Endothelial cell of umbilical vein (primary cell): ENCODE results near the gene DCAF5. TPM values are rescaled to one million over a fixed set of nuclear protein-coding genes. Genes with fewer than 3 reads are reported as not detected.

ENCODE experiments used
- BruUV-seq: library from RNA; stranded (reverse); fragments of 400-500 nt; replicated peaks from 2 replicates; lab custom pipeline; 2021; lab: Mats Ljungman, UMichigan
- CTCF ChIA-PET: fragments of 300-600, 350-600 bp; sonication (Branson Sonifier 250); formaldehyde crosslinking; loops from one replicate; lab custom pipeline; 2021; ENCODE audit warnings: antibody characterized with exemption, inconsistent platforms; lab: Charles Lee
- POLR2A ChIA-PET: fragments of 300-600, 350-600 bp; sonication (Branson Sonifier 250); formaldehyde crosslinking; loops from one replicate; lab custom pipeline; 2021; ENCODE audit warnings: antibody characterized with exemption, inconsistent platforms; lab: Charles Lee
- DNase-seq: peaks from one replicate; pipeline ENCODE4 v3.0.0-alpha.2; 2011; ENCODE audit warnings: low read depth, low spot score
- FAIRE-seq: peaks from 2 replicates; lab custom pipeline; 2011; peaks lifted over from hg19 to GRCh38; lab: Jason Lieb, UNC
- H2AFZ ChIP-seq: 2 replicates; pipeline ENCODE4 v1.6.0; 2012; ENCODE audit warnings: low read depth, low read length, control low read depth, inconsistent platforms
- H3K27ac ChIP-seq: 2 replicates; pipeline ENCODE4 v1.5.1; 2011; ENCODE audit warnings: low read depth, mild to moderate bottlenecking, control low read depth, low read length, moderate library complexity; ENCODE audit not compliant: insufficient read depth
- H3K27me3 ChIP-seq, 2 experiments: 2 replicates each; pipeline versions ENCODE4 v1.6.0 to v1.6.1; 2011; ENCODE audit warnings: low read length in 2 of 2, mixed read lengths in 1 of 2; ENCODE audit not compliant: control insufficient read depth in 2 of 2, insufficient read depth in 2 of 2
- H3K36me3 ChIP-seq, 2 experiments: 2 replicates in 1 of 2; 3 replicates in 1 of 2; pipeline ENCODE4 v1.5.1; 2011; ENCODE audit warnings: low read length in 2 of 2, mild to moderate bottlenecking in 1 of 2, moderate library complexity in 1 of 2; ENCODE audit not compliant: control insufficient read depth in 2 of 2, insufficient read depth in 2 of 2; ENCODE audit errors: extremely low read depth in 1 of 2
- H3K4me1 ChIP-seq: 3 replicates; pipeline ENCODE4 v1.5.1; 2011; ENCODE audit warnings: mild to moderate bottlenecking, low read length; ENCODE audit not compliant: control insufficient read depth, insufficient read depth; ENCODE audit errors: extremely low read depth
- H3K4me2 ChIP-seq: 2 replicates; pipeline ENCODE4 v1.6.1; 2011; ENCODE audit warnings: low read length, control low read depth, mixed read lengths; ENCODE audit not compliant: insufficient read depth
- H3K4me3 ChIP-seq, 3 experiments: fragments of 200-600 bp in 1 of 3; sonication (generic), shearing (Covaris generic) in 1 of 3; replicated peaks in 1 of 3; 2 replicates each; pipeline ENCODE4 v1.5.1; 2011 to 2016; ENCODE audit warnings: control low read depth in 3 of 3, low read length in 3 of 3, mild to moderate bottlenecking in 2 of 3, inconsistent platforms in 1 of 3, low read depth in 1 of 3, moderate library complexity in 1 of 3; ENCODE audit not compliant: insufficient read depth in 1 of 3
- H3K79me2 ChIP-seq: 2 replicates; pipeline ENCODE4 v1.6.0; 2012; ENCODE audit warnings: low read length, inconsistent platforms; ENCODE audit not compliant: control insufficient read depth, insufficient read depth
- H3K9ac ChIP-seq: replicated peaks from 2 replicates; pipeline ENCODE3; 2011; ENCODE audit warnings: low read length, control low read depth; ENCODE audit not compliant: insufficient read depth; ENCODE audit errors: extremely low read depth
- H3K9me1 ChIP-seq: replicated peaks from 3 replicates; pipeline ENCODE4 v1.6.0; 2011; ENCODE audit warnings: mild to moderate bottlenecking, low read length; ENCODE audit not compliant: control insufficient read depth, insufficient read depth; ENCODE audit errors: extremely low read depth
- H3K9me3 ChIP-seq: replicated peaks from 2 replicates; pipeline ENCODE4 v1.5.1; 2012; ENCODE audit warnings: low read length, inconsistent platforms; ENCODE audit not compliant: control insufficient read depth, insufficient read depth
- H4K20me1 ChIP-seq: replicated peaks from 2 replicates; pipeline ENCODE3; 2011; ENCODE audit warnings: mild to moderate bottlenecking, low read length; ENCODE audit not compliant: control insufficient read depth, insufficient read depth; ENCODE audit errors: extremely low read depth
- CTCF ChIP-seq, 2 donors: IDR thresholded peaks; 1 replicate in 1 of 2; 2 replicates in 1 of 2; pipeline ENCODE4 v1.5.1; 2011; ENCODE audit warnings: low read length in 2 of 2, mild to moderate bottlenecking in 2 of 2, moderate library complexity in 2 of 2, control low read depth in 1 of 2, inconsistent platforms in 1 of 2, low read depth in 1 of 2; ENCODE audit not compliant: insufficient read depth in 1 of 2; ENCODE audit errors: extremely low read depth in 1 of 2
- EZH2 ChIP-seq: IDR thresholded peaks from 2 replicates; pipeline ENCODE4 v1.6.1; 2012; ENCODE audit warnings: borderline replicate concordance, low read depth, mild to moderate bottlenecking, moderate library complexity, low read length, inconsistent platforms; ENCODE audit not compliant: severe bottlenecking
- FOS ChIP-seq: IDR thresholded peaks from 2 replicates; pipeline ENCODE4 v1.6.1; 2011; ENCODE audit warnings: mild to moderate bottlenecking, low read length, moderate library complexity, borderline replicate concordance; ENCODE audit not compliant: insufficient read depth
- GATA2 ChIP-seq: IDR thresholded peaks from 2 replicates; pipeline ENCODE4 v1.7.0; 2011; ENCODE audit warnings: low read depth, mild to moderate bottlenecking, moderate library complexity, mixed read lengths, low read length; ENCODE audit not compliant: insufficient read length, insufficient read depth
- JUN ChIP-seq: IDR thresholded peaks from 2 replicates; pipeline ENCODE4 v1.6.1; 2011; ENCODE audit warnings: borderline replicate concordance, low read depth; ENCODE audit not compliant: insufficient read length, insufficient read depth
- MAX ChIP-seq: IDR thresholded peaks from 2 replicates; pipeline ENCODE4 v1.6.1; 2011; ENCODE audit not compliant: insufficient read depth, insufficient read length
- MYC ChIP-seq: IDR thresholded peaks from one replicate; pipeline ENCODE4 v1.6.1; 2011; ENCODE audit warnings: mild to moderate bottlenecking, low read depth, low read length
- POLR2A ChIP-seq: IDR thresholded peaks from 2 replicates; pipeline ENCODE4 v1.6.1; 2012; ENCODE audit warnings: low read depth, mild to moderate bottlenecking, control low read depth, low read length
- POLR2AphosphoS5 ChIP-seq: IDR thresholded peaks from 2 replicates; pipeline ENCODE4 v1.6.1; 2012; ENCODE audit warnings: low read depth, mild to moderate bottlenecking, control low read depth, low read length, moderate library complexity; ENCODE audit not compliant: insufficient read depth
- dilution Hi-C: fragments of 300-500 bp; cut with MboI; formaldehyde crosslinking; loops from one replicate; pipeline ENCODE4 v1.15.0; 2019; ENCODE audit warnings: low sequenced_read_pairs; ENCODE audit not compliant: extremely low pct_ligation_motif_present
- intact Hi-C: fragments of 100-400 bp; cut with micrococcal nuclease; formaldehyde crosslinking; loops from one replicate; pipeline ENCODE4 v1.10.0; 2022
- polyA plus RNA-seq, 4 experiments: library from polyadenylated mRNA; depleted of rRNA in 3 of 4; stranded (reverse) in 3 of 4; unstranded in 1 of 4; fragments of >200 nt; gene quantifications; 2 replicates each; pipeline versions ENCODE4 v1.2.1 to v1.2.3, GENCODE V29; 2011 to 2012; ENCODE audit warnings: missing spikeins in 1 of 4
- total RNA-seq: library from RNA; stranded (reverse); gene quantifications from 2 replicates; pipeline ENCODE4 v1.2.3, GENCODE V29; 2021

The DCAF5 gene
- total and polyA plus RNA-seq, 2 donors (not counting 3 experiments of a cell fraction or from before 2014, with no cell fraction given): 37.9 to 52.5 TPM

GRCh38 chr14:69006346-69006745 is 146.6 kb downstream of the DCAF5 start:
- BruUV-seq: no TSS peak
- no peak for FAIRE-seq
- POLR2A ChIA-PET: no interaction called here

GRCh38 chr14:69005432-69006148 is 147.3 kb downstream of the DCAF5 start:
- BruUV-seq: no TSS peak
- no peak overlapping the region for H3K4me3 ChIP-seq
- H3K9me1 ChIP-seq: no peaks in the 10 kb centered on the region
- H3K4me2 ChIP-seq: peak overlapping the region; percentile 37
- no peaks in the 10 kb centered on the region for H3K79me2 ChIP-seq
- H3K9me3 ChIP-seq: no peaks in the 10 kb centered on the region
- H3K9ac ChIP-seq: peak overlapping the region; percentile 28
- peak overlapping the region; percentile 51 for H3K27ac ChIP-seq
- no peaks in the 10 kb centered on the region for H3K27me3 ChIP-seq
- CTCF ChIA-PET: interaction anchor here (0.8 to 2.2 kb wide), 10 partner anchors 9 to 96 kb away, joined by 3 to 9 read pairs (median 3); no protein-coding TSS in a partner anchor
- peak overlapping the region; percentile 0 for H2AFZ ChIP-seq
- no peaks in the 10 kb centered on the region for H4K20me1 ChIP-seq
- H3K4me1 ChIP-seq: peaks cover 15% of the 10 kb centered on the region
- intact Hi-C loops: loop anchor here (1.0 to 2.0 kb wide), 3 partner anchors 24 to 73 kb away; no protein-coding TSS in a partner anchor
- DNase-seq (peak; percentile 99), FAIRE-seq (peak; percentile 99)
- dilution Hi-C loops: no loop called here
- H3K36me3 ChIP-seq: no peaks in the 10 kb centered on the region
- TF ChIP-seq POLR2AphosphoS5 (peak; percentile 91), JUN (peak; percentile 97), MYC (peak; percentile 51), FOS (peak; percentile 98), EZH2 (no peak), CTCF (IDR thresholded peaks at IDR 0.05; ENCODE audit: extremely low read depth in 1 of 2, insufficient read depth in 1 of 2, low read depth in 1 of 2, low read length in 2 of 2) (no peak), MAX (peak; percentile 71), GATA2 (no peak), POLR2A (no peak)
- POLR2A ChIA-PET: interaction anchor here (0.7 to 1.1 kb wide), 4 partner anchors 26 to 50 kb away, joined by 3 read pairs; no protein-coding TSS in a partner anchor

More at GRCh38 chr14:69006346-69006745, 146.6 kb downstream of the DCAF5 start:
- Histone ChIP-seq H4K20me1 (no peaks in the 10 kb centered on the region), H3K9me1 (no peaks in the 10 kb centered on the region), H3K4me3 (no peak overlapping the region), H3K9me3 (no peaks in the 10 kb centered on the region), H3K36me3 (no peaks in the 10 kb centered on the region), H3K79me2 (no peaks in the 10 kb centered on the region), H3K27ac (peak overlapping the region; percentile 51), H3K4me2 (no peak overlapping the region), H2AFZ (no peak overlapping the region), H3K27me3 (no peaks in the 10 kb centered on the region), H3K4me1 (peaks cover 15% of the 10 kb centered on the region), H3K9ac (no peak overlapping the region)
- intact Hi-C loops: no loop called here
- DNase-seq: no peak
- TF ChIP-seq POLR2A: no peak
- no peak for TF ChIP-seq GATA2
- no peak for TF ChIP-seq FOS
- TF ChIP-seq MYC: no peak
- no peak for TF ChIP-seq POLR2AphosphoS5
- no peak for TF ChIP-seq EZH2
- CTCF ChIA-PET: interaction anchor here (0.8 to 2.2 kb wide), 7 partner anchors 8 to 84 kb away, joined by 3 to 9 read pairs (median 3); no protein-coding TSS in a partner anchor
- dilution Hi-C loops: no loop called here
